Activated CD4-positive, alpha-beta T cell treated with anti-CD3 and anti-CD28 coated beads for 36 hours (primary cell): ENCODE results near the gene HES4. TPM values are rescaled to one million over a fixed set of nuclear protein-coding genes. Genes with fewer than 3 reads are reported as not detected.

Source experiments
- ATAC-seq: fragments of 200-7000 bp; cut with Tn5 transposase; one replicate; pipeline ENCODE4 v1.10.0; 2021; ENCODE audit warnings: mild to moderate bottlenecking, moderate library complexity
- CTCF ChIA-PET: fragments of 350-600 bp; sonication (Branson Sonifier 250); formaldehyde crosslinking; loops from one replicate; lab custom pipeline; 2021; ENCODE audit warnings: antibody characterized with exemption; lab: Charles Lee
- POLR2A ChIA-PET: fragments of 350-600 bp; sonication (Branson Sonifier 250); formaldehyde crosslinking; loops from one replicate; lab custom pipeline; 2021; ENCODE audit warnings: antibody characterized with exemption, inconsistent platforms; lab: Charles Lee
- DNase-seq: peaks from one replicate; pipeline ENCODE4 v3.0.0-alpha.2; 2020
- H3K27ac Mint-ChIP-seq: one replicate; pipeline ENCODE4 v1.8.0; 2021; ENCODE audit warnings: mixed read lengths
- H3K27me3 Mint-ChIP-seq: one replicate; pipeline ENCODE4 v1.8.0; 2021; ENCODE audit warnings: mixed read lengths
- H3K36me3 Mint-ChIP-seq: one replicate; pipeline ENCODE4 v1.8.0; 2021; ENCODE audit warnings: low read depth, mixed read lengths
- H3K4me1 Mint-ChIP-seq: one replicate; pipeline ENCODE4 v1.8.0; 2021; ENCODE audit warnings: mixed read lengths
- H3K4me3 Mint-ChIP-seq: one replicate; pipeline ENCODE4 v1.8.0; 2021; ENCODE audit warnings: mild to moderate bottlenecking, moderate library complexity, mixed read lengths
- H3K9me3 Mint-ChIP-seq: one replicate; pipeline ENCODE4 v1.8.0; 2021; ENCODE audit warnings: low read depth, mixed read lengths
- intact Hi-C, 2 experiments: fragments of 100-400 bp; cut with DNase I in 1 of 2; cut with micrococcal nuclease in 1 of 2; formaldehyde crosslinking; loops; one replicate each; pipeline versions ENCODE4 v1.14.2 to v1.15.1; 2022 to 2024; cut with DNase I, micrococcal nuclease
- total RNA-seq, 2 experiments: library from RNA; stranded (reverse); gene quantifications; one replicate each; pipeline ENCODE4 v1.2.3, GENCODE V29; 2021

HES4 gene
- total RNA-seq, 2 experiments from 2014 or later: 3.5 to 4.2 TPM

DNA sequence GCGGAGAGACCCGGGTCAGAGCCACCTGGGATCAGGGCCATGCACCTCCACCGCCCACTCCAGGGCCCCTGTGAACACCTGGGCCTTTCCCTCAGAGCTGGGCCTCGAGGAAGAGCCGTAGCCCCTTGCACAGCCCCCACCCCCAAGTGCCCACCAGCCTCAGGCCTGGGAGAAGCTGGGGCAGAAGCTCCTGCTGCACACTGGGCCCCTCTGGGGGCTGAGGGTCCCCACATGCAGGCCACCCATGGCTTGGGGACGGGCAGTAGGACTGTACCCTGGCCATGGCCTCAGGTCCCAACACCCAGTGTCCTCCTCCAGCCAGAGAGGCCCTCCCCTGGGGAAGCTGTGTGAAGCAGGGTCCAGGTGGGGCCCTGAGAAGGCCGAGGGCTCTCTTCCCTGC is 47.3 kb downstream of the HES4 start:
- no peak for ATAC-seq
- no peak overlapping the region for H3K4me3 Mint-ChIP-seq
- no peaks in the 10 kb centered on the region for H3K9me3 Mint-ChIP-seq
- H3K4me1 Mint-ChIP-seq: peaks cover 6% of the 10 kb centered on the region
- DNase-seq: no peak
- ChIA-PET POLR2A (no interaction called here), CTCF (no interaction called here)
- no peak overlapping the region for H3K27ac Mint-ChIP-seq
- intact Hi-C loops: no loop called here
- H3K27me3 Mint-ChIP-seq: no peaks in the 10 kb centered on the region
- peaks cover 51% of the 10 kb centered on the region for H3K36me3 Mint-ChIP-seq

GRCh38 chr1:952201-952600 is 47.7 kb downstream of the HES4 start:
- H3K4me1 Mint-ChIP-seq: peaks cover 2% of the 10 kb centered on the region

DNA sequence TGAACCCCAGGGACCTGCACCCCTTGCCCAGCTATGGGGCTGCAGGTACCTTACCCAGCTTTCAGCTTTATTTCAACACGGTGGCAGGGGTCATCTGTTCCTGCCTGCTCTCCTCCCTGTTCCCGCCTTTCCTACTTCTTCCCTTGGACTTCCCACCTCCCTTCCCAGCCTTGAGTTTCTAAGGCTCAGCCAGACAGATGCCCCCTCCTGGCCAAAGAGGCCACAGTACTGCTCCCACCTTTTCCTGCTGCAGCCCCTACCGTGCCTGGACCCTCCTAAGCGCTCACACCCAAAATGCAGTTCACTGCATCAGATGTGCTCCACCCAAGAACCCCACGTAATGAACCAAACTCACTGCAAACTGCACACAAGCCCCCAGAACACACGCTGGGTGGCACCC is 48.5 kb downstream of the HES4 start:
- Mint-ChIP-seq H3K27me3 (no peaks in the 10 kb centered on the region), H3K4me1 (no peaks in the 10 kb centered on the region), H3K27ac (no peak overlapping the region), H3K9me3 (no peaks in the 10 kb centered on the region), H3K4me3 (no peak overlapping the region), H3K36me3 (peaks cover 48% of the 10 kb centered on the region)
- ChIA-PET POLR2A (no interaction called here), CTCF (no interaction called here)
- ATAC-seq (no peak), DNase-seq (no peak)
- intact Hi-C loops: no loop called here

More at GRCh38 chr1:952201-952600, 47.7 kb downstream of the HES4 start:
- CTCF ChIA-PET: no interaction called here
- ATAC-seq (no peak), DNase-seq (no peak)
- POLR2A ChIA-PET: no interaction called here
- Mint-ChIP-seq H3K27me3 (no peaks in the 10 kb centered on the region), H3K27ac (no peak overlapping the region), H3K4me3 (no peak overlapping the region), H3K36me3 (peaks cover 50% of the 10 kb centered on the region), H3K9me3 (no peaks in the 10 kb centered on the region)
- intact Hi-C loops: no loop called here

DNA sequence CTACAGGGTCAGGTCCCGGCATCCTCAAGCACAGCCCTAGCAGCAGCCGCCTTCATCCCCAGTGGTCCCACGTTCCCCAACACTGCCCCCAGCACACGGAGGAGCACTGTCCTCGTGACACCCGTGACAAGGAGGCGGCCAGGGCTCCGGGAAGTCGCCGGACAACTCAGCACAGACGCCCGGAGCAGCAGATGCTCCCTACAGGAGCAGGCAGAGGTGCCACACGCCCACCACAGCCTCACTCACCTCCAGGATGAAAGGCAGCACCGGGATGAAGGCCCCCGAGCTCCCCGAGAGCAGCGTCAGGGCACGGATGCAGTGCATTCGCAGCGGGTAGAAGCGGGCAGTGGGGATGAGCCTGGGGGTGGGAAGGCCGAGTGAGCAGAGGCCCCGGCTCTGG is 49.0 kb downstream of the HES4 start:
- no peaks in the 10 kb centered on the region for H3K9me3 Mint-ChIP-seq
- H3K4me1 Mint-ChIP-seq: no peaks in the 10 kb centered on the region
- ATAC-seq (no peak), DNase-seq (no peak)
- no peaks in the 10 kb centered on the region for H3K27me3 Mint-ChIP-seq
- ChIA-PET CTCF (no interaction called here), POLR2A (no interaction called here)
- peaks cover 50% of the 10 kb centered on the region for H3K36me3 Mint-ChIP-seq
- no peak overlapping the region for H3K4me3 Mint-ChIP-seq
- intact Hi-C loops: no loop called here
- no peak overlapping the region for H3K27ac Mint-ChIP-seq

DNA sequence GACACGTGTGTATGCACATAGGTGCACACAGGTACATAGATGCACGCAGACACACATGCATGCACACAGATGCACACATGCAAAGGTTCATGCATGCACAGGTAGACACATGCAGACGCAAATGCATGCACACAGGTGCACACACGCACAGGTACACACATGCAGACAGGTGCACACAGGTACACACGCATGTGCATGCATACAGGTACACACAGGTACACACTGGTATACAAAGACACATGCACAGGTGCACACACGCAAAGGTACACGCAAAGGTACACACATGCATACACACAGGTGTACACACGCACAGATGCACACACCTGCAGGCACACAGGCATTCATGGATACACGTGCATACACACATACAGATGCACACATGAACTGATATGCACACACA is 49.6 kb downstream of the HES4 start:
- DNase-seq (no peak), ATAC-seq (no peak)
- ChIA-PET CTCF (no interaction called here), POLR2A (no interaction called here)
- Mint-ChIP-seq H3K27ac (no peak overlapping the region), H3K4me1 (no peaks in the 10 kb centered on the region), H3K9me3 (no peaks in the 10 kb centered on the region), H3K36me3 (peaks cover 50% of the 10 kb centered on the region), H3K4me3 (no peak overlapping the region), H3K27me3 (no peaks in the 10 kb centered on the region)
- intact Hi-C loops: no loop called here

Other genes with a start within 250 kb of the HES4 start
- gene SAMD11, start 76.2 kb downstream of the HES4 start, total RNA-seq: not detected
- 100 to 1,000 TPM; 112 to 134 TPM for gene NOC2L, start 40.8 kb downstream of the HES4 start, total RNA-seq
- gene KLHL17, start 39.5 kb downstream of the HES4 start, total RNA-seq: 10 to 100 TPM; 16.8 to 21.7 TPM
- gene PLEKHN1, start 33.6 kb downstream of the HES4 start, total RNA-seq: 1 to 10 TPM; 1.1 to 1.4 TPM
- gene PERM1, start 18.0 kb downstream of the HES4 start, total RNA-seq: not detected
- 10 to 100 TPM; 30.5 to 51.7 TPM for gene ISG15, start 13.4 kb upstream of the HES4 start, total RNA-seq
- gene AGRN, start 20.0 kb upstream of the HES4 start, total RNA-seq: 10 to 100 TPM; 22.7 to 24.4 TPM
- gene RNF223, start 74.2 kb upstream of the HES4 start, total RNA-seq: not detected
- 10 to 100 TPM; 11.3 to 13.5 TPM for gene C1orf159, start 116.0 kb upstream of the HES4 start, total RNA-seq
- not detected for gene TTLL10, start 173.8 kb upstream of the HES4 start, total RNA-seq
- gene TNFRSF18, start 206.5 kb upstream of the HES4 start, total RNA-seq: 100 to 1,000 TPM in 1 of 2 experiments, 10 to 100 TPM in 1; 95.0 to 164 TPM
- gene TNFRSF4, start 214.1 kb upstream of the HES4 start, total RNA-seq: 100 to 1,000 TPM; 340 to 418 TPM
- 100 to 1,000 TPM; 108 to 128 TPM for gene SDF4, start 231.9 kb upstream of the HES4 start, total RNA-seq
- gene B3GALT6, start 232.1 kb upstream of the HES4 start, total RNA-seq: 10 to 100 TPM in 1 of 2 experiments, 1 to 10 TPM in 1; 9.4 to 12.2 TPM
- 1 to 10 TPM; 1.1 to 1.6 TPM for gene C1QTNF12, start 246.6 kb upstream of the HES4 start, total RNA-seq